Measurements from ENCODE around the gene HIRIP3. TPM values are rescaled to one million over a fixed set of nuclear protein-coding genes. Genes with fewer than 3 reads are reported as not detected.

The HIRIP3 gene
- total and polyA plus RNA-seq, 2 donors (not counting 3 experiments of a cell fraction or from before 2014, with no cell fraction given) = 6.7 to 8.6 TPM

DNA sequence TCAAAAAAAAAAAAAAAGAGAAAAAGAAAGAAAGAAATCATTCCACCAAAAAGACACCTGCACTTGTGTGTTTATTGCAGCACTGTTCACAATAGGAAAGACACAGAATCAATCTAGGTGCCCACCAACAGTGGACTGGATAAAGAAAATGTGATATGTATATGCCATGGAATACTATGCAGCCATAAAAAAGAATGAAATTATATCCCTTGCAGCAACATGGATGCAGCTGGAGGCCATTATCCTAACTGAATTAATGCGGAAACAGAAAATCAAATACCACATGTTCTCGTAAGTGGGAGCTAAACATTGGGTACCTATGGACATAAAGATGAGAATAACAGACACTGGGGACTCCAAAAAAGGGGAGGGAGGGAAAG, 21.9 kb upstream of the HIRIP3 start:
- Histone ChIP-seq H3K36me3 (ENCODE audit: control insufficient read depth in 2 of 2, extremely low read depth in 1 of 2, insufficient read depth in 2 of 2, low read length in 2 of 2) (no peaks in the 10 kb centered on the region), H3K9ac (replicated peaks; ENCODE audit: extremely low read depth, insufficient read depth, low read length) (no peak overlapping the region), H3K9me3 (replicated peaks; ENCODE audit: control insufficient read depth, insufficient read depth, low read length) (no peaks in the 10 kb centered on the region), H3K9me1 (replicated peaks; ENCODE audit: control insufficient read depth, extremely low read depth, insufficient read depth, low read length) (no peaks in the 10 kb centered on the region), H3K27ac (ENCODE audit: insufficient read depth, low read depth, low read length) (no peak overlapping the region), H3K4me1 (ENCODE audit: control insufficient read depth, extremely low read depth, insufficient read depth, low read length) (no peaks in the 10 kb centered on the region), H3K4me3 (replicated peaks in 1 of 3; ENCODE audit: insufficient read depth in 1 of 3, low read depth in 1 of 3, low read length in 3 of 3) (no peak overlapping the region), H3K79me2 (ENCODE audit: control insufficient read depth, insufficient read depth, low read length) (no peaks in the 10 kb centered on the region), H3K4me2 (ENCODE audit: insufficient read depth, low read length) (no peak overlapping the region), H3K27me3 (ENCODE audit: control insufficient read depth in 2 of 2, insufficient read depth in 2 of 2, low read length in 2 of 2) (peaks cover under 1% of the 10 kb centered on the region in 2 experiments), H4K20me1 (replicated peaks; ENCODE audit: control insufficient read depth, extremely low read depth, insufficient read depth, low read length) (no peaks in the 10 kb centered on the region), H2AFZ (ENCODE audit: low read depth, low read length) (no peak overlapping the region)
- TF ChIP-seq, protein P1, sequence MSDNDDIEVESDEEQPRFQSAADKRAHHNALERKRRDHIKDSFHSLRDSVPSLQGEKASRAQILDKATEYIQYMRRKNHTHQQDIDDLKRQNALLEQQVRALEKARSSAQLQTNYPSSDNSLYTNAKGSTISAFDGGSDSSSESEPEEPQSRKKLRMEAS (IDR thresholded peaks at IDR 0.05; ENCODE audit: insufficient read depth, insufficient read length) = no peak
- TF ChIP-seq FOS (IDR thresholded peaks at IDR 0.05; ENCODE audit: borderline replicate concordance, insufficient read depth, low read length) (no peak), MYC (IDR thresholded peaks at IDR 0.05; ENCODE audit: low read depth, low read length) (no peak), POLR2AphosphoS5 (IDR thresholded peaks at IDR 0.05; ENCODE audit: insufficient read depth, low read depth, low read length) (no peak), JUN (IDR thresholded peaks at IDR 0.05; ENCODE audit: borderline replicate concordance, insufficient read depth, insufficient read length, low read depth) (no peak), POLR2A (IDR thresholded peaks at IDR 0.05; ENCODE audit: low read depth, low read length) (no peak), GATA2 (IDR thresholded peaks at IDR 0.05; ENCODE audit: insufficient read depth, insufficient read length, low read depth, low read length) (no peak), EZH2 (IDR thresholded peaks at IDR 0.05; ENCODE audit: borderline replicate concordance, low read depth, low read length, severe bottlenecking) (no peak)
- TF ChIP-seq, protein P2, sequence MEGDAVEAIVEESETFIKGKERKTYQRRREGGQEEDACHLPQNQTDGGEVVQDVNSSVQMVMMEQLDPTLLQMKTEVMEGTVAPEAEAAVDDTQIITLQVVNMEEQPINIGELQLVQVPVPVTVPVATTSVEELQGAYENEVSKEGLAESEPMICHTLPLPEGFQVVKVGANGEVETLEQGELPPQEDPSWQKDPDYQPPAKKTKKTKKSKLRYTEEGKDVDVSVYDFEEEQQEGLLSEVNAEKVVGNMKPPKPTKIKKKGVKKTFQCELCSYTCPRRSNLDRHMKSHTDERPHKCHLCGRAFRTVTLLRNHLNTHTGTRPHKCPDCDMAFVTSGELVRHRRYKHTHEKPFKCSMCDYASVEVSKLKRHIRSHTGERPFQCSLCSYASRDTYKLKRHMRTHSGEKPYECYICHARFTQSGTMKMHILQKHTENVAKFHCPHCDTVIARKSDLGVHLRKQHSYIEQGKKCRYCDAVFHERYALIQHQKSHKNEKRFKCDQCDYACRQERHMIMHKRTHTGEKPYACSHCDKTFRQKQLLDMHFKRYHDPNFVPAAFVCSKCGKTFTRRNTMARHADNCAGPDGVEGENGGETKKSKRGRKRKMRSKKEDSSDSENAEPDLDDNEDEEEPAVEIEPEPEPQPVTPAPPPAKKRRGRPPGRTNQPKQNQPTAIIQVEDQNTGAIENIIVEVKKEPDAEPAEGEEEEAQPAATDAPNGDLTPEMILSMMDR (IDR thresholded peaks at IDR 0.05; ENCODE audit: extremely low read depth in 1 of 2, insufficient read depth in 1 of 2, low read depth in 1 of 2, low read length in 2 of 2) = no peak
- no peak for FAIRE-seq
- no peak for DNase-seq (ENCODE audit: low read depth, low spot score)
- ChIA-PET POLR2A (no interaction called here), CTCF (interaction anchor here (1.2 to 3.4 kb wide), 2 partner anchors 12 to 169 kb away, joined by 4 to 17 read pairs; no protein-coding TSS in a partner anchor)
- intact Hi-C loops (cut with micrococcal nuclease) = no loop called here
- BruUV-seq (replicated peaks) = no TSS peak
- dilution Hi-C loops (cut with MboI; ENCODE audit: extremely low pct_ligation_motif_present, low sequenced_read_pairs) = no loop called here
